ENCODE results near the gene CD93.

DNA sequence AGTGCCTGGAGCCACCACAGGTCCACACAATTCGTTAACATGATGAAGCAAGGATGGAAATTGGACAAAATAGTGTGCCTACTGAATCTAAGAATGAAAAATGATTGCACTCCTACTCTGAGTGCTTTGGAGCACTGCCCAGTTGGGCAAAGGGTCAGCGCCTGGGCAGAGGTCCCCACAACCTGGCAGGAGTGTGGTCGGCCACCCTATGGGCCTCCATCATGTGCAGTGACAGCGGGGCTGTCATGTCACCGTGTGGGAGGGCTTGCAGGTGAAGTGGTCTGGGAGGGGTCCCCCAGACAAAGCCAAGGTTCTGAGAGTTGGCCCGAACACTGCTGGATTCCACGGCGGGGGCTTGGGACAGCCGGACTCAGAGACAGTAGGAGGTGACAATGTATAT, 36.2 kb upstream of the CD93 start:
- TF ChIP-seq POLR2AphosphoS5 (IDR thresholded peaks at IDR 0.05; ENCODE audit: low read depth, low read length), result no peak
- TF ChIP-seq, protein P1, sequence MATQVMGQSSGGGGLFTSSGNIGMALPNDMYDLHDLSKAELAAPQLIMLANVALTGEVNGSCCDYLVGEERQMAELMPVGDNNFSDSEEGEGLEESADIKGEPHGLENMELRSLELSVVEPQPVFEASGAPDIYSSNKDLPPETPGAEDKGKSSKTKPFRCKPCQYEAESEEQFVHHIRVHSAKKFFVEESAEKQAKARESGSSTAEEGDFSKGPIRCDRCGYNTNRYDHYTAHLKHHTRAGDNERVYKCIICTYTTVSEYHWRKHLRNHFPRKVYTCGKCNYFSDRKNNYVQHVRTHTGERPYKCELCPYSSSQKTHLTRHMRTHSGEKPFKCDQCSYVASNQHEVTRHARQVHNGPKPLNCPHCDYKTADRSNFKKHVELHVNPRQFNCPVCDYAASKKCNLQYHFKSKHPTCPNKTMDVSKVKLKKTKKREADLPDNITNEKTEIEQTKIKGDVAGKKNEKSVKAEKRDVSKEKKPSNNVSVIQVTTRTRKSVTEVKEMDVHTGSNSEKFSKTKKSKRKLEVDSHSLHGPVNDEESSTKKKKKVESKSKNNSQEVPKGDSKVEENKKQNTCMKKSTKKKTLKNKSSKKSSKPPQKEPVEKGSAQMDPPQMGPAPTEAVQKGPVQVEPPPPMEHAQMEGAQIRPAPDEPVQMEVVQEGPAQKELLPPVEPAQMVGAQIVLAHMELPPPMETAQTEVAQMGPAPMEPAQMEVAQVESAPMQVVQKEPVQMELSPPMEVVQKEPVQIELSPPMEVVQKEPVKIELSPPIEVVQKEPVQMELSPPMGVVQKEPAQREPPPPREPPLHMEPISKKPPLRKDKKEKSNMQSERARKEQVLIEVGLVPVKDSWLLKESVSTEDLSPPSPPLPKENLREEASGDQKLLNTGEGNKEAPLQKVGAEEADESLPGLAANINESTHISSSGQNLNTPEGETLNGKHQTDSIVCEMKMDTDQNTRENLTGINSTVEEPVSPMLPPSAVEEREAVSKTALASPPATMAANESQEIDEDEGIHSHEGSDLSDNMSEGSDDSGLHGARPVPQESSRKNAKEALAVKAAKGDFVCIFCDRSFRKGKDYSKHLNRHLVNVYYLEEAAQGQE (IDR thresholded peaks at IDR 0.05; ENCODE audit: insufficient read depth in 1 of 2, low read depth in 2 of 2, low read length in 2 of 2), result no peak
